HG02852 (cell line): Measurements from ENCODE around the gene GABRA4.

ENCODE experiments used
- ATAC-seq: cut with Tn5 transposase; IDR thresholded peaks from one replicate; pipeline ENCODE4 v1.9.1; 2021; ENCODE audit warnings: mild to moderate bottlenecking, moderate library complexity; ENCODE audit not compliant: unreplicated experiment

Gene GABRA4

GRCh38 chr4:46979726-46980125 lies 13.7 kb downstream of the GABRA4 start:
- ATAC-seq: no peak

GRCh38 chr4:46979283-46979682 lies 14.1 kb downstream of the GABRA4 start:
- no peak for ATAC-seq

- ATAC-seq: no peak
These were observed 16.1 kb downstream of the GABRA4 start for GRCh38 chr4:46977245-46977644.

- ATAC-seq: peak; percentile 64
These were observed 17.4 kb downstream of the GABRA4 start for GRCh38 chr4:46975812-46976553.

GRCh38 chr4:46974891-46975543 lies 18.4 kb downstream of the GABRA4 start:
- no peak for ATAC-seq

- no peak for ATAC-seq
These were observed 24.5 kb downstream of the GABRA4 start for GRCh38 chr4:46968847-46969246.

- ATAC-seq: no peak
These were observed 25.8 kb downstream of the GABRA4 start for GRCh38 chr4:46967631-46968030.

- ATAC-seq: no peak
These were observed 34.5 kb downstream of the GABRA4 start for GRCh38 chr4:46958742-46959488.

GRCh38 chr4:46956451-46956850 lies 36.9 kb downstream of the GABRA4 start:
- no peak for ATAC-seq

- ATAC-seq: no peak
These were observed 37.8 kb downstream of the GABRA4 start for GRCh38 chr4:46955601-46956000.

- ATAC-seq: no peak
These were observed 38.7 kb downstream of the GABRA4 start for GRCh38 chr4:46954643-46955042.

- ATAC-seq: no peak
These were observed 39.8 kb downstream of the GABRA4 start for GRCh38 chr4:46953564-46953963.

GRCh38 chr4:46952451-46952850 lies 40.9 kb downstream of the GABRA4 start:
- ATAC-seq: no peak

- ATAC-seq: no peak
These were observed 42.6 kb downstream of the GABRA4 start for GRCh38 chr4:46950826-46951225.

- ATAC-seq: no peak
These were observed 43.6 kb downstream of the GABRA4 start for GRCh38 chr4:46949822-46950221.

GRCh38 chr4:46947541-46947940 lies 45.8 kb downstream of the GABRA4 start:
- ATAC-seq: no peak

- ATAC-seq: no peak
These were observed 46.4 kb downstream of the GABRA4 start for GRCh38 chr4:46946919-46947536.

- ATAC-seq: no peak
These were observed 48.3 kb downstream of the GABRA4 start for GRCh38 chr4:46945062-46945461.

- no peak for ATAC-seq
These were observed 49.0 kb downstream of the GABRA4 start for GRCh38 chr4:46944345-46944744.

GRCh38 chr4:46937493-46937892 lies 55.9 kb downstream of the GABRA4 start:
- ATAC-seq: no peak

GRCh38 chr4:46934726-46935125 lies 58.7 kb downstream of the GABRA4 start:
- no peak for ATAC-seq
